ENCODE data around the gene ARID1A. TPM values are rescaled to one million over a fixed set of nuclear protein-coding genes. Genes with fewer than 3 reads are reported as not detected.
"Not testable (repeated sequence)": the region's sequence is repeated elsewhere in the genome, so short reads cannot be mapped to it uniquely, and the experiment has no call there.

Gene ARID1A
- total RNA-seq, 1 experiment from 2014 or later: 55.8 TPM

DNA sequence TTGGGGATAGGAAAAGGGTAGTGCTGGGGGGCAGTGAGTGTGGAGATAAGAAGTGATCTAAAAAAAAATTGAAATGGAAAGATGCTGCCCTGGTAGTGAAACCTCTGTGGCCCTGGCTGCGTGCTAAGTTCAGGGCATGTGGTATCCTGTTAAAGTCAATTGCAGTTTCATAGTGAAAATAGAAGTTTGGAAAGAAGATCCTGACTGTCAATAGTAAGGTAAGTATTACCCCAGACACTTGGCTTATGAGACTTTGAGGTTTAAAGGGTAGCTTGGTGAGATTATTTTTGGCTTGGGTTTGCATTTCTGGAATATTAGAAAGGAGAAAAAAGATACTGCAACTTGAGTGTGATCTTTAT lies 6.8 kb downstream of the ARID1A start:
- DNase-seq: no peak
- H3K27me3 ChIP-seq (ENCODE audit: low read length): no peaks in the 10 kb centered on the region
- peaks cover 28% of the 10 kb centered on the region; the same call in 1 of the 2 replicates for H3K36me3 ChIP-seq (ENCODE audit: insufficient read depth, low read length)
- H3K4me2 ChIP-seq (ENCODE audit: low read depth, low read length, poor library complexity, severe bottlenecking): peak overlapping the region; percentile 85
- H3K27ac ChIP-seq (ENCODE audit: low read length): no peak overlapping the region
- no peaks in the 10 kb centered on the region for H3K9me2 ChIP-seq (replicated peaks; ENCODE audit: insufficient read depth, low read length)
- H3K9me3 ChIP-seq (ENCODE audit: low read length): no peaks in the 10 kb centered on the region
- peaks cover 100% of the 10 kb centered on the region for H3K79me2 ChIP-seq (ENCODE audit: low read length)
- H3K4me3 ChIP-seq (ENCODE audit: low read length): no peak overlapping the region
- H2AFZ ChIP-seq (ENCODE audit: low read length): no peak overlapping the region
- peaks cover 70% of the 10 kb centered on the region for H4K20me1 ChIP-seq (ENCODE audit: insufficient read depth, low read depth, low read length)
- peaks cover 99% of the 10 kb centered on the region for H3K4me1 ChIP-seq (ENCODE audit: low read length)
- no peak overlapping the region for H3K9ac ChIP-seq (ENCODE audit: low read length)

DNA sequence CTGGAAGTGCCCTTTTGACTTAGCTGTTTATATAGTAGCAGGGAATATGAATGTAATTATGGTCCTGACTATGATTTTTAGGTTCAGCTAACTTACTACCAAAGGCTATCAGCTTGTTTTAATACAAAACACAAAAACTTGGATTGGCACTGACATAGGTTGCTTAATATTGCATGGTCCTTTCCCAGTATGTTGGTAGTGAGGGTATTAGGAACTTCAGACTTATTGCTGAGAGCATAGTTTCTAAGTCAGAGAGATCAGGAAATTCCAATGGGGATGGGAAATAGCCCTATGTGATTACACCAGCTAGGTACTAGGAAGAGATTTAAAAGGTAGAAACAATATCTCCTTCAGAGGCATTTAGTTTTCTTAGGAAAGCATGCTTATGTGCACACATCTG lies 7.7 kb downstream of the ARID1A start:
- H3K27me3 ChIP-seq (ENCODE audit: low read length): no peaks in the 10 kb centered on the region
- H3K4me1 ChIP-seq (ENCODE audit: low read length): peaks cover 95% of the 10 kb centered on the region
- DNase-seq: no peak
- peaks cover 100% of the 10 kb centered on the region for H3K79me2 ChIP-seq (ENCODE audit: low read length)
- no peaks in the 10 kb centered on the region for H3K9me3 ChIP-seq (ENCODE audit: low read length)
- H4K20me1 ChIP-seq (ENCODE audit: insufficient read depth, low read depth, low read length): peaks cover 70% of the 10 kb centered on the region
- H3K9ac ChIP-seq (ENCODE audit: low read length): no peak overlapping the region
- H3K9me2 ChIP-seq (replicated peaks; ENCODE audit: insufficient read depth, low read length): no peaks in the 10 kb centered on the region
- H3K4me3 ChIP-seq (ENCODE audit: low read length): no peak overlapping the region
- H3K4me2 ChIP-seq (ENCODE audit: low read depth, low read length, poor library complexity, severe bottlenecking): peak overlapping the region; percentile 4
- peaks cover 32% of the 10 kb centered on the region; the same call in 1 of the 2 replicates for H3K36me3 ChIP-seq (ENCODE audit: insufficient read depth, low read length)
- H3K27ac ChIP-seq (ENCODE audit: low read length): no peak overlapping the region
- H2AFZ ChIP-seq (ENCODE audit: low read length): no peak overlapping the region

DNA sequence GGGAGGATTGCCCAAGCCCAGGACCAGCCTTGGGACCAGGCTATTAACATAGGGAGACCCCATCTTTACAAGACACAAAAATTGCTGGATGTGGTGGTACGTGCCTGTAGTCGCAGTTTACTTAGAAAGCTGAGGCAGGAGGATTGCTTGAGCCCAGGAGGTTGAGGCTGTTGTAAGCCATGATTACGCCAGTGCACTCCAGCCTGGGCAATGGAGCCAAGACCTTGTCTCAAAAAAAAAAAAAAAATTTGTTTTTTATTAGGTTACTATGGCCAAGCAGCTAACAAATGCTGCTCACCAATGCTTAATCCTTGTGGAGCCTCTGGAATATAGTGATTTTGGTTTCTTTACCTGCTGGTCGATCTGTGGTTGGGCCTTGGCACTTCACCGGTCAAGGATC lies 8.8 kb downstream of the ARID1A start:
- Histone ChIP-seq H3K4me3 (ENCODE audit: low read length) (no peak overlapping the region), H3K9me2 (replicated peaks; ENCODE audit: insufficient read depth, low read length) (no peaks in the 10 kb centered on the region), H3K9ac (ENCODE audit: low read length) (no peak overlapping the region), H3K9me3 (ENCODE audit: low read length) (no peaks in the 10 kb centered on the region), H3K27me3 (ENCODE audit: low read length) (no peaks in the 10 kb centered on the region), H3K4me1 (ENCODE audit: low read length) (peaks cover 84% of the 10 kb centered on the region), H3K36me3 (ENCODE audit: insufficient read depth, low read length) (peaks cover 28% of the 10 kb centered on the region; the same call in 1 of the 2 replicates), H3K4me2 (ENCODE audit: low read depth, low read length, poor library complexity, severe bottlenecking) (no peak overlapping the region), H4K20me1 (ENCODE audit: insufficient read depth, low read depth, low read length) (peaks cover 59% of the 10 kb centered on the region), H3K79me2 (ENCODE audit: low read length) (peaks cover 100% of the 10 kb centered on the region), H2AFZ (ENCODE audit: low read length) (no peak overlapping the region), H3K27ac (ENCODE audit: low read length) (no peak overlapping the region)
- DNase-seq: no peak

DNA sequence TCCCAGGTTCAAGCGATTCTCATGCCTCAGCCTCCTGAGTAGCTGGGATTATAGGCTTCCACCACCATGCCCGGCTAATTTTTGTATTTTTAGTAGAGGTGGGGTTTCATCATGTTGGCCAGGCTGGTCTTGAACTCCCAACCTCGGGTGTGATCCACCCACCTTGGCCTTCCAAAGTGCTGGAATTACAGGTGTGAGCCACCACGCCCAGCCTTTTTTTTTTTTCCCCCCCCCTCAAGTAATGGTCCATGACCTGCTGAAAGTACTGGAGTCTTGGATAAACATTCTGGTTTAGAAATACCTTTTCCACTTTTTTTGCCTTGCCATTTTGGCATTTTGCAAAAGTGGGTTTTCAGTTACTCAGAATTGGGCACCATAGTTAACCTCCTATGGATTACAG lies 9.4 kb downstream of the ARID1A start:
- not testable (repeated sequence) for H3K27me3 ChIP-seq (ENCODE audit: low read length); H3K4me3 ChIP-seq (ENCODE audit: low read length); H3K9me2 ChIP-seq (replicated peaks; ENCODE audit: insufficient read depth, low read length); H3K9me3 ChIP-seq (ENCODE audit: low read length); H2AFZ ChIP-seq (ENCODE audit: low read length); DNase-seq
- peak overlapping the region; percentile 40 for H3K4me2 ChIP-seq (ENCODE audit: low read depth, low read length, poor library complexity, severe bottlenecking)
- peaks cover 97% of the 10 kb centered on the region for H3K79me2 ChIP-seq (ENCODE audit: low read length)
- peak overlapping the region; percentile 11; the same call in 1 of the 2 replicates for H3K9ac ChIP-seq (ENCODE audit: low read length)
- peaks cover 22% of the 10 kb centered on the region; the same call in 1 of the 2 replicates for H3K36me3 ChIP-seq (ENCODE audit: insufficient read depth, low read length)
- peaks cover 78% of the 10 kb centered on the region for H3K4me1 ChIP-seq (ENCODE audit: low read length)
- H4K20me1 ChIP-seq (ENCODE audit: insufficient read depth, low read depth, low read length): peaks cover 53% of the 10 kb centered on the region
- peak overlapping the region; percentile 63; the same call in 1 of the 2 replicates for H3K27ac ChIP-seq (ENCODE audit: low read length)

DNA sequence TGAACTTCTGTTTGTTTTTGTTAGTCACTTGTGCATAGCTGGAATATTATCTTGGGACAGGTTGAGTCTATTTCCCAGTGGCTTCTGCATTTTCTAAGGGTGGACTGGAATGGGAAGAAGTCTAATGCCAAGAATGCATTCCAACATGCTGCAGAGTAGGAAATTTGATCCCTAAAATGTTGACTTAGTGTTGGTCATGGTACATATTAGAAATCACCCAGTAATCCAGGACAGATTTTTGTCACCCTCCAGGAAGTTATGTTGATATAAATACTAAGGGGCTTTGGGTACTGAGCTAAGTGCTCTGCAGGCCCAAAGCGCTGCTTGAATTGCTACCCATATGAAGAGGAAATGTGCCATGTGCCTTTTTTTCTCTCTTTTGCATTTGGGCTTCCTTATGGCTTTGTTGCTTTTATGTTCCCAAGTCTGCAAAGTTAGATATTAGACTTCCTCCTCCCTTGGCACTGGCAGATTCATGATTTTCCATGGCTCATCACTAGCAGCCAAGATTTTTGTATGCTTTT lies 10.0 kb downstream of the ARID1A start:
- Histone ChIP-seq H3K9me2 (replicated peaks; ENCODE audit: insufficient read depth, low read length) (no peaks in the 10 kb centered on the region), H3K79me2 (ENCODE audit: low read length) (peaks cover 97% of the 10 kb centered on the region), H3K36me3 (ENCODE audit: insufficient read depth, low read length) (peaks cover 22% of the 10 kb centered on the region; the same call in 1 of the 2 replicates), H4K20me1 (ENCODE audit: insufficient read depth, low read depth, low read length) (peaks cover 47% of the 10 kb centered on the region), H3K27ac (ENCODE audit: low read length) (peak overlapping the region; percentile 63), H3K4me3 (ENCODE audit: low read length) (no peak overlapping the region), H3K4me1 (ENCODE audit: low read length) (peaks cover 72% of the 10 kb centered on the region), H3K9ac (ENCODE audit: low read length) (peak overlapping the region; percentile 11), H3K9me3 (ENCODE audit: low read length) (no peaks in the 10 kb centered on the region), H3K4me2 (ENCODE audit: low read depth, low read length, poor library complexity, severe bottlenecking) (peak overlapping the region; percentile 40), H3K27me3 (ENCODE audit: low read length) (no peaks in the 10 kb centered on the region), H2AFZ (ENCODE audit: low read length) (no peak overlapping the region)
- peak; percentile 66 for DNase-seq

DNA sequence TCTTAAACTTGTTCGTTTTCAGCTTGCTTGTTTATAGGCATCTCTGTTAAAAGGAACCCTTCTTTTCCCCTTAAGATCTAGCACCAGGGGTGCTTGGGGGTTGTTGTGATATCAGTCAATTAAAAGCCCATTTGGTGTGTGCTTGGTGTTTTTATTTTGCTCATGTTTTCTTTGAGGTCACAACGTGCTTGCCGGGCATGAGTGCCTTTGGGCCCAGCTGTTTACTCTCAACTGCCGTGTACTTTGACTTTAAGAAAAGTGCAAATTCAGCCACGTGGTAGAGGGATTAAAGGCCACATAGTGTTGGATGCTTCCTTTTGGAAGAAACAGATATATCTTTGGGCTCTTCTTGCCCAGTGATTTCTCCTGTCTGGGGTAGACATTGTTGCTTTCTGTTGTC lies 10.5 kb downstream of the ARID1A start:
- Histone ChIP-seq H2AFZ (ENCODE audit: low read length) (no peak overlapping the region), H3K27ac (ENCODE audit: low read length) (peak overlapping the region; percentile 63), H3K9me2 (replicated peaks; ENCODE audit: insufficient read depth, low read length) (no peaks in the 10 kb centered on the region), H3K4me3 (ENCODE audit: low read length) (no peak overlapping the region), H3K9ac (ENCODE audit: low read length) (peak overlapping the region; percentile 11), H3K36me3 (ENCODE audit: insufficient read depth, low read length) (peaks cover 23% of the 10 kb centered on the region; the same call in 1 of the 2 replicates), H3K79me2 (ENCODE audit: low read length) (peaks cover 97% of the 10 kb centered on the region), H3K4me2 (ENCODE audit: low read depth, low read length, poor library complexity, severe bottlenecking) (peak overlapping the region; percentile 40), H3K9me3 (ENCODE audit: low read length) (no peaks in the 10 kb centered on the region), H3K4me1 (ENCODE audit: low read length) (peaks cover 67% of the 10 kb centered on the region), H4K20me1 (ENCODE audit: insufficient read depth, low read depth, low read length) (peaks cover 42% of the 10 kb centered on the region), H3K27me3 (ENCODE audit: low read length) (no peaks in the 10 kb centered on the region)
- no peak for DNase-seq

DNA sequence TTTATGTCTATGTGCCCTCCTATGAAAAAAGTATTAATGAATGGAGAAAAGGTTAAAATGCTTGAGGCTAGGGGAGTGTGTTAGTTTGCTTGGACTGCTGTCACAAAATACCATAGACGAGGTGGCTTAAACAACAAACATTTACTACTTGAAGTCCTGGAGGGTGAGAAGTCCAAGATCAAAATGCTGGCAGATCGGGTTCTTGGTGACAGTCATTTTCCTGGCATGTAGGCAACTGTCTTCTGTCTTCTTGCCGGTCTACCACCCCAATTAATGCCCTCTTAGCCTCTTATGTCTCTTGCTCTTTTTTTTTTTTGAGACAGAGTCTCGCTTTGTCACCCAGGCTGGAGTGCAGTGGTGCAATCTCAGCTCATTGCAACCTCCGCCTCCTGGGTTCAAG lies 15.0 kb downstream of the ARID1A start:
- peaks cover 97% of the 10 kb centered on the region for H3K79me2 ChIP-seq (ENCODE audit: low read length)
- H3K36me3 ChIP-seq (ENCODE audit: insufficient read depth, low read length): peaks cover 20% of the 10 kb centered on the region; the same call in 1 of the 2 replicates
- H2AFZ ChIP-seq (ENCODE audit: low read length): no peak overlapping the region
- no peaks in the 10 kb centered on the region for H3K9me2 ChIP-seq (replicated peaks; ENCODE audit: insufficient read depth, low read length)
- DNase-seq: no peak
- no peak overlapping the region for H3K4me2 ChIP-seq (ENCODE audit: low read depth, low read length, poor library complexity, severe bottlenecking)
- no peak overlapping the region for H3K9ac ChIP-seq (ENCODE audit: low read length)
- H3K4me3 ChIP-seq (ENCODE audit: low read length): no peak overlapping the region
- H3K4me1 ChIP-seq (ENCODE audit: low read length): peaks cover 22% of the 10 kb centered on the region
- no peaks in the 10 kb centered on the region for H3K9me3 ChIP-seq (ENCODE audit: low read length)
- H3K27ac ChIP-seq (ENCODE audit: low read length): no peak overlapping the region
- H3K27me3 ChIP-seq (ENCODE audit: low read length): no peaks in the 10 kb centered on the region
- H4K20me1 ChIP-seq (ENCODE audit: insufficient read depth, low read depth, low read length): peaks cover 34% of the 10 kb centered on the region

DNA sequence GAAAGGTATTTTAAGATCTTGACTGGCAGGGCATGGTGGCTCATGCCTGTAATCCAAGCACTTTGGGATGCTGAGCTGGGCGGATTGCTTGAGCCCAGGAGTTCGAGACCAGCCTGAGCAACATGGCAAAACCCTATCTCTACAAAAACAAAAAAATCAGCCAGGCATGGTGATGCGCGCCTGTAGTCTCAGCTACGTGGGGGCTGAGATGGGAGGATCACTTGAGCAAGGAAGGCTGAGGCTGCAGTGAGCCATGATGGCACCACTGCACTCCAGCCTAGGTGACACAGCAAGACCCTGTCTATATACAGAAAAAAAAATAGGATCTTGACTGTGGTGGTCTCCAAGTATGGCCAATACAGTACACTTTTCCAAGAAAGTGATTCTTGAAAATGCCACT lies 16.0 kb downstream of the ARID1A start:
- H3K27ac ChIP-seq (ENCODE audit: low read length): no peak overlapping the region
- no peak overlapping the region for H2AFZ ChIP-seq (ENCODE audit: low read length)
- H3K9me2 ChIP-seq (replicated peaks; ENCODE audit: insufficient read depth, low read length): no peaks in the 10 kb centered on the region
- H3K9me3 ChIP-seq (ENCODE audit: low read length): no peaks in the 10 kb centered on the region
- H3K4me2 ChIP-seq (ENCODE audit: low read depth, low read length, poor library complexity, severe bottlenecking): no peak overlapping the region
- no peaks in the 10 kb centered on the region for H3K27me3 ChIP-seq (ENCODE audit: low read length)
- peaks cover 33% of the 10 kb centered on the region for H4K20me1 ChIP-seq (ENCODE audit: insufficient read depth, low read depth, low read length)
- H3K9ac ChIP-seq (ENCODE audit: low read length): no peak overlapping the region
- DNase-seq: no peak
- peaks cover 20% of the 10 kb centered on the region; the same call in 1 of the 2 replicates for H3K36me3 ChIP-seq (ENCODE audit: insufficient read depth, low read length)
- peaks cover 12% of the 10 kb centered on the region for H3K4me1 ChIP-seq (ENCODE audit: low read length)
- H3K4me3 ChIP-seq (ENCODE audit: low read length): no peak overlapping the region
- peaks cover 97% of the 10 kb centered on the region for H3K79me2 ChIP-seq (ENCODE audit: low read length)
